Measurements from ENCODE around the gene CUX1.

The CUX1 gene

GRCh38 chr7:102107474-102108104 lies 290.2 kb downstream of the CUX1 start:
- TF ChIP-seq CTCF (conservative IDR thresholded peaks at IDR 0.05; ENCODE audit: low read length), result no peak
- no peak overlapping the region for H3K4me3 ChIP-seq (ENCODE audit: low read length)
- DNase-seq (ENCODE audit: low read depth), result no peak

GRCh38 chr7:102111061-102112041 lies 293.9 kb downstream of the CUX1 start:
- no peak for TF ChIP-seq CTCF (conservative IDR thresholded peaks at IDR 0.05; ENCODE audit: low read length)
- no peak overlapping the region for H3K4me3 ChIP-seq (ENCODE audit: low read length)
- no peak for DNase-seq (ENCODE audit: low read depth)

GRCh38 chr7:102115181-102115580 lies 297.8 kb downstream of the CUX1 start:
- no peak for TF ChIP-seq CTCF (conservative IDR thresholded peaks at IDR 0.05; ENCODE audit: low read length)
- no peak for DNase-seq (ENCODE audit: low read depth)
- H3K4me3 ChIP-seq (ENCODE audit: low read length), result no peak overlapping the region

GRCh38 chr7:102115931-102116330 lies 298.5 kb downstream of the CUX1 start:
- DNase-seq (ENCODE audit: low read depth), result no peak
- TF ChIP-seq CTCF (conservative IDR thresholded peaks at IDR 0.05; ENCODE audit: low read length), result no peak
- H3K4me3 ChIP-seq (ENCODE audit: low read length), result no peak overlapping the region

GRCh38 chr7:102117743-102118142 lies 300.3 kb downstream of the CUX1 start:
- H3K4me3 ChIP-seq (ENCODE audit: low read length), result no peak overlapping the region
- TF ChIP-seq CTCF (conservative IDR thresholded peaks at IDR 0.05; ENCODE audit: low read length), result no peak
- peak; percentile 87 for DNase-seq (ENCODE audit: low read depth)

GRCh38 chr7:102119213-102119651 lies 301.8 kb downstream of the CUX1 start:
- H3K4me3 ChIP-seq (ENCODE audit: low read length), result no peak overlapping the region
- DNase-seq (ENCODE audit: low read depth), result peak; percentile 28
- TF ChIP-seq CTCF (conservative IDR thresholded peaks at IDR 0.05; ENCODE audit: low read length), result no peak

Data from AG10803 (cell line).